Common myeloid progenitor, CD34-positive (primary cell): ENCODE results near the gene CACNG7.

Source experiments
- CTCF ChIA-PET: fragments of 350-600 bp; sonication (Branson Sonifier 250); formaldehyde crosslinking; loops from one replicate; lab custom pipeline; 2021; ENCODE audit warnings: antibody characterized with exemption; lab: Charles Lee
- POLR2A ChIA-PET: fragments of 350-600 bp; sonication (Branson Sonifier 250); formaldehyde crosslinking; loops from one replicate; lab custom pipeline; 2021; ENCODE audit warnings: antibody characterized with exemption; lab: Charles Lee
- DNase-seq, 3 donors: peaks; one replicate each; pipeline versions ENCODE4 v3.0.0 to v3.0.0-alpha.2; 2013
- H3K27ac ChIP-seq, 2 experiments: 1 replicate in 1 of 2; 2 replicates in 1 of 2; pipeline ENCODE4 v1.7.0; 2013; ENCODE audit warnings: inconsistent platforms in 2 of 2, low read length in 2 of 2, mild to moderate bottlenecking in 2 of 2, low read depth in 1 of 2, moderate library complexity in 1 of 2; ENCODE audit not compliant: severe bottlenecking in 2 of 2, insufficient read depth in 1 of 2, poor library complexity in 1 of 2
- H3K27me3 ChIP-seq, 5 experiments: replicated peaks in 2 of 5; 1 replicate in 3 of 5; 2 replicates in 2 of 5; pipeline versions ENCODE4 v1.6.1 to v1.7.0; 2013; ENCODE audit warnings: low read length in 4 of 5, mild to moderate bottlenecking in 2 of 5, moderate library complexity in 2 of 5, inconsistent platforms in 1 of 5; ENCODE audit not compliant: insufficient read depth in 5 of 5, control insufficient read depth in 4 of 5
- H3K36me3 ChIP-seq, 4 experiments: 1 replicate in 2 of 4; 2 replicates in 2 of 4; pipeline versions ENCODE4 v1.6.1 to v1.7.0; 2013; ENCODE audit warnings: low read length in 3 of 4, control low read depth in 1 of 4, mild to moderate bottlenecking in 1 of 4; ENCODE audit not compliant: control insufficient read depth in 4 of 4, insufficient read depth in 4 of 4
- H3K4me1 ChIP-seq, 4 experiments: 1 replicate in 3 of 4; 2 replicates in 1 of 4; pipeline versions ENCODE4 v1.6.1 to v1.7.1; 2013; ENCODE audit warnings: low read length in 3 of 4, mild to moderate bottlenecking in 3 of 4, control low read depth in 1 of 4, inconsistent platforms in 1 of 4, moderate library complexity in 1 of 4; ENCODE audit not compliant: control insufficient read depth in 4 of 4, insufficient read depth in 4 of 4; ENCODE audit errors: control extremely low read depth in 1 of 4
- H3K4me3 ChIP-seq, 7 experiments: 1 replicate in 4 of 7; 2 replicates in 3 of 7; pipeline versions ENCODE4 v1.5.1 to v1.7.0; 2013; ENCODE audit warnings: mild to moderate bottlenecking in 7 of 7, low read length in 6 of 7, moderate library complexity in 6 of 7, inconsistent platforms in 2 of 7, low read depth in 2 of 7, control low read depth in 1 of 7; ENCODE audit not compliant: insufficient read depth in 4 of 7, control insufficient read depth in 1 of 7; ENCODE audit errors: extremely low read depth in 1 of 7
- H3K9me3 ChIP-seq, 5 experiments: 1 replicate in 4 of 5; 2 replicates in 1 of 5; pipeline versions ENCODE4 v1.6.1 to v1.7.1; 2013; ENCODE audit warnings: low read length in 4 of 5, mild to moderate bottlenecking in 2 of 5, inconsistent platforms in 1 of 5, low read depth in 1 of 5, moderate library complexity in 1 of 5; ENCODE audit not compliant: control insufficient read depth in 4 of 5, insufficient read depth in 2 of 5; ENCODE audit errors: control extremely low read depth in 1 of 5
- WGBS: methylation state at CpG from one replicate; pipeline ENCODE4 v1.1.5; 2013; ENCODE audit not compliant: insufficient coverage; 5-methylcytosine and 5-hydroxymethylcytosine counted together

The CACNG7 gene

DNA sequence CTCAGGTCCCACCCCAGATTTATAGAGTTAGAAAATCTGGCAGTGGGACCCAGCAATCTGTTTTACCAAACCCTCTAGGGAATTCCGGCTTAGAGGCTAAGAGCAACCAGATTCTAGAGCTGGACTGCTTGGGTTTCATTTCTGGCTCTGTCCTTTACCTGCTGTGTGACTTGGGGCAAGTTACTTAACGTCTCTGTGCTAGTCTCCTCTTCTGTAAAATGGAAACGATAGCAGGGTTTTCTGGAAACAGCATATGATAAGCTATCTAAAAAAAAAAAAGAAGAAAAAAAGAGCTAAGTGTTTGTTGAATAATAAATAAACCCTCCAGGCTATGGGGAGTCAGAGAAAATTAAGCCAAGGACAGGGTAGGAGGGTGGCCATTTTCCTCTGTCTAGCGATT is 11.6 kb upstream of the CACNG7 start:
- 86% methylated on average over 2 of the region's 4 CpGs for WGBS
- CTCF ChIA-PET, result interaction anchor here (0.8 to 1.4 kb wide), 2 partner anchors 10 to 16 kb away, joined by 3 read pairs; no protein-coding TSS in a partner anchor
- H3K4me3 ChIP-seq, result no peak overlapping the region

DNA sequence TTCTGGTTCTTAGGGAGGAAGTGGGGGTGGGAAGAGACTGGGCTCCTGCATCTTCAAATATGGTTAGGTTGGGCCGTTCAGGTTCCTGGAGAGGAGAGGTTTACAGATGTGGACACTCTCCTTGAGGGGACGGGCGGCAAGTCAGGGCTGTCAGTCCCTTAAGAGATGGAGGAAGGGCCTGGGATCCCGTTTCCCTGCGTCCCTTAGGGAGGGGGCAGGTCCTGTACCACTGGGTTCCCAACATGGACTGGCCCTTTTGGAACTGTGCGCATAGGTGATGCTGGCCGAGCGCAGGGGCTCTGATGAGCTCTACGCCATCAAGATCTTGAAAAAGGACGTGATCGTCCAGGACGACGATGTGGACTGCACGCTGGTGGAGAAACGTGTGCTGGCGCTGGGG is 10.9 kb upstream of the CACNG7 start:
- Histone ChIP-seq H3K27ac (no peak overlapping the region), H3K4me3 (no peak overlapping the region), H3K4me1 (no peaks in the 10 kb centered on the region), H3K9me3 (no peaks in the 10 kb centered on the region), H3K36me3 (no peaks in the 10 kb centered on the region), H3K27me3 (peaks cover 0 to 53% (median 16%) of the 10 kb centered on the region in 5 experiments)
- POLR2A ChIA-PET, result no interaction called here
- CTCF ChIA-PET, result interaction anchor here (1.2 kb wide), 1 partner anchor 9 kb away, joined by 6 read pairs; no protein-coding TSS in a partner anchor
- no peak for DNase-seq
- 12% methylated on average over 10 of the region's 16 CpGs for WGBS

More for the DNA sequence above, 11.6 kb upstream of the CACNG7 start:
- H3K4me1 ChIP-seq, result no peaks in the 10 kb centered on the region
- H3K9me3 ChIP-seq, result no peaks in the 10 kb centered on the region
- H3K36me3 ChIP-seq, result no peaks in the 10 kb centered on the region
- H3K27ac ChIP-seq, result no peak overlapping the region
- no peak for DNase-seq
- POLR2A ChIA-PET, result no interaction called here
- peaks cover 0 to 59% (median 16%) of the 10 kb centered on the region in 5 experiments for H3K27me3 ChIP-seq

DNA sequence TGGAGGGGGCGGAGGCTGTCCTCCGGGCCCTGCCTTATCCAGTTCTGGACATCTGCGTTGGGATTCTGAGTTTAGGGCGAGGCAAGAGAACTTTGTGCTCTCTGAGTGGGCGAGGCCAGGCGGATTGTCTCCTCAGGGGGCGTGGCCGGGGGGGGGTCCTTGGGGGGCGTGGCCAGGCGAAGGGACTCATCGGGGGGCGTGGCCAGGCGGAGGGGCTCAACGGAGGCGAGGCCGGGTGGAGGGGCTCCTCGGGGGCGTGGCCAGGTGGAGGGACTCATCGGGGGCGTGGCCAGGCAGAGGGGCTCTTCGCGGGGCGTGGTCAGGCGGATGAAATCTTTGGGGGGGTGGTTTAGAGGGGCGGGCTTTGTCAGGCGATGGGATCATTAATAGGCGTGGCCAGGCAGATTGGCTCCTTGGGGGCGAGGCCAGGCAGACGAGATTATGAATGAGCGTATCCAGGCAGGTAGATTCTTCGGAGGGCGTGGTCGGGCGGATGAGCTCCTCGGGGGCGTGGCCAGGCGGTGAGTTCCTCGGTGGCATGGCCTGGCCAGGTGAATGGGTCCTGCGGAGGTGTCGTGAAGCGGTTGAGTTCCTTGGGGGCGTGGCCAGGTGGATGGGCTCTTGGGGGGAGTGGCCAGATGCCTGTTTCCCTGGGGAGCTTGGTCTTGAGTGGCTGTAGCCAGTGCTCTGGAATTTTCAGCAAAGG is 10.3 kb upstream of the CACNG7 start:
- no peaks in the 10 kb centered on the region for H3K4me1 ChIP-seq
- H3K4me3 ChIP-seq, result no peak overlapping the region
- 4% methylated on average over 23 of the region's 42 CpGs for WGBS
- CTCF ChIA-PET, result interaction anchor here (0.9 to 1.2 kb wide), 2 partner anchors 8 to 126 kb away, joined by 3 to 6 read pairs; no protein-coding TSS in a partner anchor
- no peak overlapping the region for H3K27ac ChIP-seq
- no peaks in the 10 kb centered on the region for H3K36me3 ChIP-seq
- no peaks in the 10 kb centered on the region for H3K9me3 ChIP-seq
- H3K27me3 ChIP-seq, result peaks cover 0 to 50% (median 16%) of the 10 kb centered on the region in 5 experiments
- DNase-seq, result no peak
- POLR2A ChIA-PET, result no interaction called here

DNA sequence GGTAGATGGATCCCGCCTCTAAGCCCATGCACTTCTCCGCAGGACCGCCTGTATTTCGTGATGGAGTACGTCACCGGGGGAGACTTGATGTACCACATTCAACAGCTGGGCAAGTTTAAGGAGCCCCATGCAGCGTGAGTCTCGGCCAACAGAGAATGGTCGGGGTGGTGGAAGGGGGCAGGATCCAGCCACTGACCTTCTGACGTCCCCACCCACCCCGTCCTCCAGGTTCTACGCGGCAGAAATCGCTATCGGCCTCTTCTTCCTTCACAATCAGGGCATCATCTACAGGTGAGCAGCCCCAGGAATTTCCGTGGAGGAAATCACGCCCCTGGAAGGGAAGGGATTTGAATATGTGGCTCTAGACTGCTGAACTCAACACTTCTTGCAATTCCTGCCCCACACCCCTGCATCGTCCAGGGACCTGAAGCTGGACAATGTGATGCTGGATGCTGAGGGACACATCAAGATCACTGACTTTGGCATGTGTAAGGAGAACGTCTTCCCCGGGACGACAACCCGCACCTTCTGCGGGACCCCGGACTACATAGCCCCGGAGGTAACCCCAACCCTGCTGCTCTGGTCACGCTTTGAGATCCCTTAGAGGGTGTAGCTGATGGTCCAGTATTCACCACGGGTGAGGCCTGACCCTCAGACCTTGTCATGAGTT is 8.8 kb upstream of the CACNG7 start:
- no peak overlapping the region for H3K4me3 ChIP-seq
- H3K27me3 ChIP-seq, result peaks cover 0 to 56% (median 17%) of the 10 kb centered on the region in 5 experiments
- H3K4me1 ChIP-seq, result no peaks in the 10 kb centered on the region
- ChIA-PET POLR2A (no interaction called here), CTCF (no interaction called here)
- H3K27ac ChIP-seq, result no peak overlapping the region
- no peak for DNase-seq
- no peaks in the 10 kb centered on the region for H3K9me3 ChIP-seq
- WGBS, result 92% methylated on average over 19 of the region's 27 CpGs
- H3K36me3 ChIP-seq, result no peaks in the 10 kb centered on the region

DNA sequence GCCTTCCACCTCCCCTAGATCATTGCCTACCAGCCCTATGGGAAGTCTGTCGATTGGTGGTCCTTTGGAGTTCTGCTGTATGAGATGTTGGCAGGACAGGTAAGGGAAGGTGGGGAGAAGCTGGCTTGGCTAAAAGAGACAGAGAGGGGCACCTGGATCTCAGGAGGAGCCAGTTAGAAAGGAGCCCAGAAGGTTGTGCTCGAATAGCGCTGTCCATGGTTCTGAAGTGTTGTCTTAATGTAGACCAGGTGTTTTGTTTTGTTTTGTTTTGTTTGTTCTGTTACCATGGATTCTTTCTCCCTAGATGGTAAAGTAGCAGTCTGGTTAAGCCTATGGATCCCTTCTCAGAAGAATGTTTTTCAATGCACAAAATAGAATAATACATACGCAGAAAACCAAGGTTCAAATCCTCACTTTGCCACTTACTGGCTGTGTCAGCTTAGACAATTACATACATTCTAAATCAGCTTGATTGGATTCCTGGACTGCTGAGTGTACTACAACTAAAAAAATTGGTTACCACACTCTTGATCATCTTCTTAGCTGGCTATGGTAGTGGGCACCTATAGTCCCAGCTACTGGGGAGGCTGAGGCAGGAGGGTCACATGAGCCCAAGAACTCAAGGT is 5.9 kb upstream of the CACNG7 start:
- no peak overlapping the region for H3K27ac ChIP-seq
- CTCF ChIA-PET, result interaction anchor here (1.4 kb wide), 1 partner anchor 126 kb away, joined by 3 read pairs; no protein-coding TSS in a partner anchor
- H3K4me1 ChIP-seq, result peaks cover 0 to 7% (median 4%) of the 10 kb centered on the region in 4 experiments
- POLR2A ChIA-PET, result no interaction called here
- 36% methylated on average over 3 of the region's 4 CpGs for WGBS
- no peak overlapping the region for H3K4me3 ChIP-seq
- peak; percentile 57 to 72 (median 68) for DNase-seq
- H3K36me3 ChIP-seq, result no peaks in the 10 kb centered on the region
- H3K27me3 ChIP-seq, result peaks cover 0 to 66% (median 18%) of the 10 kb centered on the region in 5 experiments
- no peaks in the 10 kb centered on the region for H3K9me3 ChIP-seq

DNA sequence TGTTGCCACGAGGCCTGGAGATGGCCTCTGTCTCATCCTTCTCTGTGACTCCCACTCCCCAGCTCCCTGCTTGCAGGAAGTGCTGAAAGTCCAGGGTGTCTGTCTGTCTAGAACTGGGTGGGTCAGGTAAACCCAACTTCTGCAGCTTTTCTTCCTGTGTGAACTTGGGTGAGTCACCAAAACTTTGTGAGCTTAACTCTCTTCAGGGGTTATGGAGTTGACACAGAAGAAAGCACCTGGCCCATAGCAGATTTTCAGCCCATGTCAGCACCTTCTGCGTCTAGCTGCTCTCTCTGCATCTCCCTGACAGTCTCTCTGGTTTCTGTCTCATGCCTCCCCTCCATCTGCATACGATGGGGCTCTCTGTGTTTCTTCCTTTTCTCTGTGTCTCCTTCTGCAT is 4.2 kb upstream of the CACNG7 start:
- Histone ChIP-seq H3K9me3 (no peaks in the 10 kb centered on the region), H3K36me3 (no peaks in the 10 kb centered on the region), H3K4me3 (no peak overlapping the region), H3K27ac (no peak overlapping the region), H3K27me3 (peaks cover 0 to 66% (median 24%) of the 10 kb centered on the region in 5 experiments), H3K4me1 (peaks cover 0 to 13% (median 8%) of the 10 kb centered on the region in 4 experiments)
- WGBS, result 57% methylated on average over 3 of the region's 3 CpGs
- no peak for DNase-seq
- ChIA-PET CTCF (interaction anchor here (1.3 to 1.4 kb wide), 2 partner anchors 96 to 119 kb away, joined by 4 to 10 read pairs; no protein-coding TSS in a partner anchor), POLR2A (no interaction called here)
